GM21528 (cell line): Measurements from ENCODE around the gene ZDHHC14.

Source experiments
- ATAC-seq: cut with Tn5 transposase; IDR thresholded peaks from one replicate; pipeline ENCODE4 v1.9.1; 2021; ENCODE audit warnings: mild to moderate bottlenecking, moderate library complexity; ENCODE audit not compliant: unreplicated experiment, low FRiP score

Gene ZDHHC14

GRCh38 chr6:157604816-157605215 lies 223.8 kb downstream of the ZDHHC14 start:
- no peak for ATAC-seq

- no peak for ATAC-seq
Measured at GRCh38 chr6:157605484-157605883, 224.5 kb downstream of the ZDHHC14 start.

- ATAC-seq: no peak
Measured at GRCh38 chr6:157606516-157606915, 225.5 kb downstream of the ZDHHC14 start.

- ATAC-seq: peak; percentile 62
Measured at GRCh38 chr6:157607317-157608109, 226.5 kb downstream of the ZDHHC14 start.

GRCh38 chr6:157608221-157609075 lies 227.5 kb downstream of the ZDHHC14 start:
- no peak for ATAC-seq

- no peak for ATAC-seq
Measured at GRCh38 chr6:157609117-157609516, 228.1 kb downstream of the ZDHHC14 start.

- no peak for ATAC-seq
Measured at GRCh38 chr6:157609556-157609955, 228.6 kb downstream of the ZDHHC14 start.

- no peak for ATAC-seq
Measured at GRCh38 chr6:157610451-157610999, 229.5 kb downstream of the ZDHHC14 start.

- no peak for ATAC-seq
Measured at GRCh38 chr6:157611406-157611805, 230.4 kb downstream of the ZDHHC14 start.

- no peak for ATAC-seq
Measured at GRCh38 chr6:157613011-157613522, 232.1 kb downstream of the ZDHHC14 start.

GRCh38 chr6:157614026-157614568 lies 233.1 kb downstream of the ZDHHC14 start:
- ATAC-seq: peak; percentile 70

- ATAC-seq: no peak
Measured at GRCh38 chr6:157615420-157615769, 234.4 kb downstream of the ZDHHC14 start.

- ATAC-seq: no peak
Measured at GRCh38 chr6:157615951-157616350, 235.0 kb downstream of the ZDHHC14 start.

GRCh38 chr6:157620944-157621343 lies 240.0 kb downstream of the ZDHHC14 start:
- ATAC-seq: no peak

- ATAC-seq: no peak
Measured at GRCh38 chr6:157621406-157621805, 240.4 kb downstream of the ZDHHC14 start.

GRCh38 chr6:157622427-157622826 lies 241.4 kb downstream of the ZDHHC14 start:
- ATAC-seq: no peak

GRCh38 chr6:157625111-157625510 lies 244.1 kb downstream of the ZDHHC14 start:
- no peak for ATAC-seq

- ATAC-seq: no peak
Measured at GRCh38 chr6:157625764-157626163, 244.8 kb downstream of the ZDHHC14 start.

GRCh38 chr6:157627195-157627966 lies 246.4 kb downstream of the ZDHHC14 start:
- no peak for ATAC-seq

GRCh38 chr6:157628463-157628862 lies 247.5 kb downstream of the ZDHHC14 start:
- ATAC-seq: no peak
